ENCODE results near the gene ADGRL3.
"Not testable (repeated sequence)": the region's sequence is repeated elsewhere in the genome, so short reads cannot be mapped to it uniquely, and the experiment has no call there.

ADGRL3 gene

GRCh38 chr4:61827907-61828391 lies 627.8 kb downstream of the ADGRL3 start:
- H3K4me3 ChIP-seq (ENCODE audit: control insufficient read depth, low read depth, low read length) = no peak overlapping the region
- DNase-seq (ENCODE audit: low read depth) = no peak
- TF ChIP-seq CTCF (IDR thresholded peaks at IDR 0.05; ENCODE audit: control insufficient read depth, insufficient read depth, low read depth, low read length, missing control alignments) = no peak

- no peak overlapping the region for H3K4me3 ChIP-seq (ENCODE audit: control insufficient read depth, low read depth, low read length)
- TF ChIP-seq CTCF (IDR thresholded peaks at IDR 0.05; ENCODE audit: control insufficient read depth, insufficient read depth, low read depth, low read length, missing control alignments) = no peak
- no peak for DNase-seq (ENCODE audit: low read depth)
These were observed 628.8 kb downstream of the ADGRL3 start for GRCh38 chr4:61828960-61829359.

GRCh38 chr4:61831987-61832386 lies 631.9 kb downstream of the ADGRL3 start:
- TF ChIP-seq CTCF (IDR thresholded peaks at IDR 0.05; ENCODE audit: control insufficient read depth, insufficient read depth, low read depth, low read length, missing control alignments) = no peak
- DNase-seq (ENCODE audit: low read depth) = no peak

GRCh38 chr4:61837395-61837794 lies 637.3 kb downstream of the ADGRL3 start:
- TF ChIP-seq CTCF (IDR thresholded peaks at IDR 0.05; ENCODE audit: control insufficient read depth, insufficient read depth, low read depth, low read length, missing control alignments) = no peak
- DNase-seq (ENCODE audit: low read depth) = no peak
- H3K4me3 ChIP-seq (ENCODE audit: control insufficient read depth, low read depth, low read length) = no peak overlapping the region

More at GRCh38 chr4:61831987-61832386, 631.9 kb downstream of the ADGRL3 start:
- no peak overlapping the region for H3K4me3 ChIP-seq (ENCODE audit: control insufficient read depth, low read depth, low read length)

GRCh38 chr4:61838072-61838471 lies 637.9 kb downstream of the ADGRL3 start:
- DNase-seq (ENCODE audit: low read depth) = no peak
- no peak overlapping the region for H3K4me3 ChIP-seq (ENCODE audit: control insufficient read depth, low read depth, low read length)
- TF ChIP-seq CTCF (IDR thresholded peaks at IDR 0.05; ENCODE audit: control insufficient read depth, insufficient read depth, low read depth, low read length, missing control alignments) = no peak

GRCh38 chr4:61841714-61842113 lies 641.6 kb downstream of the ADGRL3 start:
- no peak overlapping the region for H3K4me3 ChIP-seq (ENCODE audit: control insufficient read depth, low read depth, low read length)
- no peak for DNase-seq (ENCODE audit: low read depth)
- no peak for TF ChIP-seq CTCF (IDR thresholded peaks at IDR 0.05; ENCODE audit: control insufficient read depth, insufficient read depth, low read depth, low read length, missing control alignments)

GRCh38 chr4:61851126-61851525 lies 651.0 kb downstream of the ADGRL3 start:
- no peak for TF ChIP-seq CTCF (IDR thresholded peaks at IDR 0.05; ENCODE audit: control insufficient read depth, insufficient read depth, low read depth, low read length, missing control alignments)
- DNase-seq (ENCODE audit: low read depth) = no peak
- H3K4me3 ChIP-seq (ENCODE audit: control insufficient read depth, low read depth, low read length) = no peak overlapping the region

GRCh38 chr4:61852105-61852504 lies 652.0 kb downstream of the ADGRL3 start:
- not testable (repeated sequence) for DNase-seq (ENCODE audit: low read depth); H3K4me3 ChIP-seq (ENCODE audit: control insufficient read depth, low read depth, low read length)
